Testis (tissue), 2 donors: ENCODE results near the gene FKTN.

Experiments used
- CTCF ChIP-seq, 3 experiments: fragments of 450-650 bp in 2 of 3; fragments of 200-600 bp in 1 of 3; sonication (generic) in 1 of 3; IDR thresholded peaks; one replicate each; pipeline ENCODE4 v1.5.1; 2016 to 2019; ENCODE audit warnings: antibody characterized with exemption in 3 of 3, mild to moderate bottlenecking in 2 of 3, moderate library complexity in 1 of 3
- POLR2A ChIP-seq: fragments of 450-650 bp; IDR thresholded peaks from one replicate; pipeline ENCODE4 v1.6.1; 2017; ENCODE audit warnings: antibody characterized with exemption, mild to moderate bottlenecking, moderate library complexity

- TF ChIP-seq CTCF (IDR thresholded peaks at IDR 0.05) = no peak
- no peak for TF ChIP-seq POLR2A
Observed at GRCh38 chr9:105633411-105633810, 75.5 kb downstream of the FKTN start.
